SK-N-DZ (cell line): Measurements from ENCODE around the gene FYCO1.
A peak's percentile ranks its signal among the peaks of the same experiment; 100 is the strongest.

ENCODE experiments used
- DNase-seq: peaks from one replicate; pipeline ENCODE4 v3.0.0-alpha.2; 2015; ENCODE audit warnings: low spot score

The FYCO1 gene

GRCh38 chr3:45917146-45917898 is 78.3 kb downstream of the FYCO1 start:
- DNase-seq = no peak

DNA sequence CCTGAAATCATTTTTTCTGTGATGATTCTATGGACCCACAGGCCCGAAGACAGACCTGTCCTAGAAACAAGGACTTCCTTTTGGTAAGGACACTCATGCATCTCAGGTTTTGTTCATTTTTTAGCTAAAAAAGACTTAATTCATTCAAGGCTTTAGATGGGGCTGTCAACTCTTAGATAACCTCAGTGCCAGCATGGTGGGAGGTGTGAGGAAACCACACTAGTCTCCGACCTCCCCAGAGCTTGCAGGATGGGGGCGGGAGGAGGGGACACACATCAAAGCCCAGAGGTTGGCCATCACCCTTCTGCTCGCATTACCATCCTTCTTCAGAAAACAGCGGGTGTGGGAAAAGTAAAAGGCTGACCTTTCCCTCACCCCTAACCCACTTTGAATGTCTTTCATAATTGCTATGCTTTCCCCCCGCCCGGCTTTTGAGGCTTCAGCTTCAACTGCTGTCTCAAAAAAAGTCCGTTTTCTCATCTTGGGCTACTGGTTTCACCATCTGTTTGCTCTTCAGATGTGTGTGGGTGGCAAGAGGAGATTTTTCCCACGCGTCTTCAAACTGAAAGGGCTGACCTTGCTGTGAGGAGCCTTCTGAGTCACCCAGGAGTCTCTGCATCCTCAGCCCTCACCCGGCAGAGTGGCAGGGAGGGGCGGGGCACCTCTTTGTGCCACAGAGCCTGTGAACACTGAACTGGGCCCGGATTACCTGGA is 79.9 kb downstream of the FYCO1 start:
- DNase-seq = no peak

DNA sequence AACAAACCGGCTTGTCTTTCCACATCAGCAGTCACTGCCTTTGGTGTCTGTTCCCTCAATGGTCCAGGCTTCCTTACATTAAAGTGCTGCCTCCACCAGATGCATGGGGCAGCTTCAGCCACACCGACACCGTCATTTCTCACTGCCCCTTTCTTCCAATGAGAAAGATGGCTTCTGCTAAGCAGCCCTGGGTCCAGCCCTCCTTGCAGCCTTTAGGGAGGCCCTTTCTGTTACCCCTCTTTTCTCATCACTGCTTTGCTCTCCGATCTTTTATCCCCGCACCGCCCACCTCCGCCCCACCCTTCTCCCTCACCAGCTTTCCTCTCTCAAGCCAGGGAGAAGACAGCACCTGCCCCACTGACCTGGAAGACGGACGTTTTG is 80.6 kb downstream of the FYCO1 start:
- DNase-seq = no peak

DNA sequence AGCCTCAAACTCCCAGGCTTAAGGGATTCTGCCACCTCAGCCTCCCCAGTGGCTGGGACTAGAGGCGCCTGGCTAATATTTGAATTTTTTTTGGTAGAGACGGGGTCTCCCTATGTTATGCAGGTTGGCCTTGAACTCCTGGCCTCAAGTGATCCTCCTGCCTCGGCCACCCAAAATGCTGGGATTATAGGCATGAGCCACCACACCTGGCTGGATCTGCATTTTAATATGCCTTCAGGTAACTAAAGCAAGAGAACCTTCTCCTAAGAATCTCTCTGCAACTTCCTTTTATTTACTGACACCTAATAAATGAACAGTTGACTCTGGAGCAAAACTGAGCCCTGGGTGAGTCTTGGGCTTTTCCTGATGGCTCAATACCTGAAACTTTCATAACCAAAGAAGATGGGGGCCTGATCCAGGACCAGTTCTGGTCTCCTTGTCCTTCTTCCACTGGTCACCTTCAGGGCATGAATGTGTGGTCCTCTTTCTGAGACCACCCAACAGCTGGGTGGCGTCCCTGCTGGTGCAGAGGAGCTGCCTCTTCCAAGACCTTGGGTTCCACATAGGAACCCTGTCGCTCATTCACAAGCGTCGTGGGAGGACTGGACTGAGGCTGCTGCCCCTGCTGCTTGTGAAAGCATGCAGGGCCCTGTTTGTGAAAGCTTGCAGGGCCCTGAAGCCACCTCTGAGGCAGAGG is 81.1 kb downstream of the FYCO1 start:
- no peak for DNase-seq

- no peak for DNase-seq
These were observed 83.2 kb downstream of the FYCO1 start for GRCh38 chr3:45912435-45912834.

GRCh38 chr3:45911511-45912226 is 84.0 kb downstream of the FYCO1 start:
- DNase-seq = no peak

DNA sequence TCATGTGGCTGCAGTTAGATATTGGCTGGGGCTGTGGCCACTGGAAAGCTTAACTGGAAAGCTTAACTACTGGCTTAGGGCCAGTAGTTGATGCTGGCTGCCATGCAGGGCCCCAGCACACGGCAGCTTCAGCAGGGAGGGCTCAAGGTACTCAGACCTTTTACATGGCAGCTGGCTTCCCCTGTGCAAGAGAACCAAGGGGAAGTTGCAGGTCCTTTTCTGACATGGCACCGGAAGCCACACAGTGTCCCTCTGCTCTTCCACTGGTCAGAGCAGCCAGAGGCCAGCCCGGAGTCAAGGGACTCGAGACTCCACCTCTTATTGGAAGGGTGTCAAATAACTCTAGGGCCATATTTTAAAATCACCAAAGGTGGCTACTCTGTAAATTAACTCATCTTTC is 84.7 kb downstream of the FYCO1 start:
- no peak for DNase-seq

DNA sequence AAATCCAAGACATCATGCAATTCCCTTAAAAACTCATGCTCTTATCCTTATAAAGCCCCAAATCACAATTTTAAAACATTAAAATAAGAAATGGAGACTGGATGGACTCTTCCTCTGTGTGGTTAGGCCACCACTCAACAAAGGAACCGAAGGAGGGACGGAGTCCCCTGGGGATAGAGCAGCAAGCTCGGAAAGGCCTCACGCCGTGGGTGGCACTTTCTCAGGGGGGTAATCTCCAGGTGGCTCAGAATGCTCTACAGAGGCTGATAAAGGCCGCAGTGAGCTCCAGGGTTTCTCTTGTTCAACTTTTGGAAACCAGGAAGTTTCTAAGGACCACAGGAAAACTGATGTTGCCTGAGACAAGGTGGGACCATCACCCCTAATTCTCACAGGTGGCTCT is 86.1 kb downstream of the FYCO1 start:
- DNase-seq = no peak

DNA sequence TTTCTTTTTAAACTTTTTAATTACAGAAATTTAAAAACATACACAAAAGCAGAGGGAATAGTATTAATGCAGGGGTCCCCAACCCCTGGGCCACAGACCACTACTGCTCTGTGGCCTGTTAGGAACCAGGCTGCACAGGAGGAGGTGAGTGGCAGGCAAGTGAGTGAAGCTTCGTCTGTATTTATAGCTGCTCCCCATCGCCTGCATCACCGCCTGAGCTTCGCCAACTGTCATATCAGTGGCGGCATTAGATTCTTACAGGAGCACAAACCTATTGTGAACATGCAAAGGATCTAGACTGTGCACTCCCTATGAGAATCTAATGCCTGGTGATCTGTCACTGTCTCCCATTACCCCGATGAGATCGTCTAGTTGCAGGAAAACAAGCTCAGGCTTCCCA is 86.9 kb downstream of the FYCO1 start:
- DNase-seq = no peak

DNA sequence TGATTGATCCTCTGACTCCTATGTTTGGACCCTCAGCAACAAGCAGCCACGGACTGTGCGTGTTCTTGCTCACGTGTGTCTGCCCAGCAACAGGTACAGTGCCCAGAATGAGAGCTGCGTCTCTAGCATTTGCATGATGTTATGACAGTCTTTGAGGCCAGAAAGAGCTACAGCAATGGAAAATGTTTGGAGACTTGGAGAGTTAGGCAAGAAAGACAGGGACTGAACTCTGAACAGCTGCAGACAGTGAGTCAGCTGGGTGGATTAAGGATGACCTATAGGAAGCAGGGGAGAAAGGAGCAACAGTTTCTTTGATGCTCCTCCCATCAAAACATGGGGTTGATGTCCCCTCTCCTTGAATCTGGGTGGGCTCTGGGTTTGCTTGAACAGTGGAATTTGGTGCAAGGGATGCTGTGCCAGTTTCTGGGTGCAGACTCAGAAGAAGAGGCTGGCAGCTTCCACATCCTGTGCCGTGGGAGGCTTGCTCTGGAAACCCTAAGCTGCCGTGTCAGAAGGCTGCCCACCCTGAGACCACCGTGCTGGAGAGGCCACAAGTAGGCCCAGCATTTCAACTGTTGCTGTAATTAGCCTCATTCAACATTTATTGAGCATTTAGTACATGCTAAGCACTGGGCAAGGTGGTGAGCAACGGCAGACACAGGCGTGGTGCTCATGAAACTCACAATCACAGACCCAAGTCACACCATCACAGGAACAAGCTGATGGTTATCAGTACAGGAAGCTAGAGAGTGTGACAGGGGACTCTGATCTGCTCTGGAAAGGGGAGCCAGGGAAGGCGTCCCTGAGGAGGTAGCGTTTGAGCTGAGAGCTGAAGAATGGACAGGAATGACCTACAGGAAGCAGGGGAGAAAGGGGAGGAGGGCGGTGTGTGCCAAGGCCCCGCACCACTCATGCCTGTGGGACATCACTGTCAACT is 87.6 kb downstream of the FYCO1 start:
- DNase-seq = no peak

GRCh38 chr3:45906681-45907407 is 88.8 kb downstream of the FYCO1 start:
- DNase-seq = peak; percentile 5

DNA sequence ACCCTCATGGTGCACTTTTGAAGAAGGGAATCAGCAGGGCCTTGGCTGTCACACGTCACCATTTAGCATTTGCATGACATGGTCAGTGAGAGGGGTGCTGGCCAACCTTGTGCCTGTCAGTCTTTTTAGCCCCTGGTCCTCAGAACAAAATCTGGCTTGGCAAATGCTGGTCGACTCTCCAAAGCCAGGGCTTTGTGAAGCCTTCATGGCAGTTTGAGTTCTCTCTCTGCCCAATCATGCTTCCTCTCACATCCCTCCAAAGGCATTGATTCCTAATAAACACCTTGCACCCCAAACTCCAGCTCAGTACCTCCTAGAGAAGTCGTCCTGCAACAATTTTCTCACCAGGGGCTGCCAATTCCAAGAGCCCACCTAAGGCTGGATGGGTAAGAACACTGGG is 89.9 kb downstream of the FYCO1 start:
- no peak for DNase-seq

DNA sequence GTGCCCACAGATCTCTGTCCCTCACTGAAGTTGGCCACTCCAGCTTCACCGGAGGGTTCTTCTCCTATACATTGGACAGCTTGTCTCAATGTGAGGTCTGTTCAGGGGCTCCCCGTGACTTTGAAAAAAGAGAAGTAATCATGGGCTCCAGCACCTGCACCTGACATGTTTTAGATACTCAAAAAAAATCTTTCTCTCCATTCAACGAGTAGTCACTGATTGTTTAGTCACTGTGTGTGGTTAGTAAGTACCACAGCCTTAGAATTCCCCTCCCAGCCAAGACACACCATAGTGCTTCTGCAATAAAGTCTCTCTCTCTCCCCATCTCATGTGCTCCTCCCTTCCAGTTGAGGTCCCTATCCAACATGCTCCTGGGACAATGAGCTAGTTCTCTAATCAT is 90.7 kb downstream of the FYCO1 start:
- DNase-seq = no peak

DNA sequence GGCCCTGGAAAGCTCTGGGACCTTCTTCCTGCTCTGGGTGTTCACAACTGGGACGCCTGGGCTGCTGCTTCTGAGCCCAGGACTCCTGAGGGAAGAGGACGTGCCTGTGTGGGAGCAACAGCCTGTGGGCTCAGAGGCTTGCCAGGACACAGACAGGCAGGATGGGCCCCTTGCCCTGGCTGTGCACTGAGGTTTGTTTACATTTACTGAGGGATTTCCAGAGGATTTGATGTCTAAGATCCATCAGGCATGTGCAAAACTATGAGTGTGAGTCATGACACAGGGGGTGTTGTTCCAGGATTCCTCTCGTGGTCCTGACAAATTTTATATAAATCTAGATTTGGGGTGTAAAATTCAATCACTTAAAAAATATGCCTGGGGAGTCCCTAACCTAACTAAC is 98.7 kb downstream of the FYCO1 start:
- no peak for DNase-seq

DNA sequence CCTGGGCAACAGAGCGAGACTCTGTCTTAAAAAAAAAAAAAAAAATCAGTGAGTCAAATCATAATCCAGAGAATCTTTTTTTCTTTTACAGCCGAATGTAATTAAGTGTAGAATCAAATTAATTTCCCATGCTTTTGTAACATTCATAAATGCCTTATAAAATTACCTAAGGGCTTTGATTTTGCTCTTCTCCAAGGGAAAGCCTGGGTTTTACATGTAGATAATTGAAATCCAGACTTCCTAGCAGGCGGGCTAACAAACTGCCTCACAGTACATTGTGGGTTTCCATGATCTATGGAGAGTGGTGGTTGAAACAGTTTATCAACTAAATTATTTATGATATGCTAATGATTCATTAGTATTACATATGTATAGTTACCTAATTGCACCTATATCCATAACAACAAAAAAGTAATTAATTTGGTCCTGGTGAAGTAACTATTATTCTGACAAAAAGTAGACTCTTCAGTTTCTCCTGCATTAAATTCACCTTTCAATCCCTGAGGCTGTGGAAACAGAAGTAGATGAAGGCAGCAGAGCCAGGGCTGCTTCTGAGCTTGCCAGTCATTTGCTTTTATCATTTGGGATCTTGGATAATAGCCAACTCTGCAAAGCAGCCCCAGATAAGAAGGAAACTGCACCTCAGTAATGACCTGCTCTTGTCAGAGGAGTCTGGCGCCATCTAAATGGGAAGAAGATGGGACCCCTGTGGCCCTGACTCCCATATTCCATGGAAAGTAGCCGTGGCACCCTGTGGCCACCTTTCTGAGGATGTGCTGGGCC is 99.7 kb downstream of the FYCO1 start:
- DNase-seq = peak; percentile 11

DNA sequence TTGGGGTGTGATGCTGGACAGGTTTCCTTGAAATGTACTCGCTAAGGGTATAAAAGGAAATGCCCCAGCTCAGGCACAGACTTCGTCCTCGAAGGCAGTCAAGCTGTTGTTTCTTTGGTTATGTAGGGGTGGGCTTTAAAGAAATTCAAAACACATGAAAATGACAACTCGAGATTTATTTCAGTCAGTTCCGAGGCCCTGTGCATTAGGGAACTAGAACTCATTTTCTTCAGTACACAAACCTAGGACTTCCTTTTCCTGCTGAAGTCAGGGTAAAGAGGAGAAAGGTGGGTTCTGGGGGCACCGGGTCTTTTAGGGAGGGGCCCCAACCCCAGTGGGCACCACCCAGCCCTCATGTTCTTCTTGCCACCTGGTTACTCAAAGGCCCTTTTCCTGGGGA is 101.6 kb downstream of the FYCO1 start:
- no peak for DNase-seq

- DNase-seq = no peak
These were observed 103.5 kb downstream of the FYCO1 start for GRCh38 chr3:45892161-45892560.

DNA sequence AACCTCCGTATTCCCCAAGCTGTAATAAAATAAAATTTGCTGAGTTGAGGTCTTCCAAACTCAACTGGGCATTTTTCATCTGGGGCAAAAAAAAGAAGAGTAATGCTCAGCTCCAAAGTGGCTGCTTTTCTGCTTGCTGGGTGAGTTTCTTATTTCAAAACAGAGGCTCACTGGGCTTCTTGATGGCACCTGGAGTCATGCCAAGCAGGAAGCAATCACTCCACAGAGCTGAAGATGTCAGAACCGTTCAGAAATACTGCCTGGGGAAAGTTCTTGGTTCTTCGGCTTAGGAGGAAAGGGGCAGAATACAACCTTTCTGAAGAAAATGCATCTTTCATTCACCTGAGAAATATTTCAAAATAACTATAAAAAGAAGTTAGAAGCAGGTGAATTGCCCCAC is 105.2 kb downstream of the FYCO1 start:
- no peak for DNase-seq

- no peak for DNase-seq
These were observed 106.3 kb downstream of the FYCO1 start for GRCh38 chr3:45889337-45889736.
